ENCODE measurements around the gene OR1I1.

OR1I1 gene

GRCh38 chr19:15120135-15121026, 38.4 kb downstream of the OR1I1 start:
- no peak for DNase-seq

GRCh38 chr19:15122331-15123030, 40.5 kb downstream of the OR1I1 start:
- no peak for DNase-seq

- DNase-seq: no peak
Observed at GRCh38 chr19:15123031-15123890, 41.2 kb downstream of the OR1I1 start.

DNA sequence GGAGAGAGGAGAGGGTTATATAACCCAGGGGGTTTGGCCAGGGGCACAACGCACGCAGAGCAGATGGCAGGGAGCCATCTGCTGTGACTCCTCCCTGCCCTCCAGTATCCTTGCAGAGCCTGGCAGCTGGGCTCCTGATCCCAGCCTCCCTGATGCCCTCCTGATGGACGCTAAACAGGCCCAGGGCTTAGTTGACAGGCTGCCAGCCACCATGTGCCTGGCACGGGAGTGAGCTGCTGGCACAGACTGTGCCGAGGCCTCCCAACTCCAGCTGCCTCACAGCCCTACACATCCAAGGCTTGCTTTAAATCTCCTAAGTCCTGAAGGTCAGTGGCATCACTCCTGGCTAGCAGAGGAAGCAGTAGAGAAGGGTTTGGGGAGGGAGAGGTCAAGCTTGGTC, 41.9 kb downstream of the OR1I1 start:
- DNase-seq: peak; percentile 71

DNA sequence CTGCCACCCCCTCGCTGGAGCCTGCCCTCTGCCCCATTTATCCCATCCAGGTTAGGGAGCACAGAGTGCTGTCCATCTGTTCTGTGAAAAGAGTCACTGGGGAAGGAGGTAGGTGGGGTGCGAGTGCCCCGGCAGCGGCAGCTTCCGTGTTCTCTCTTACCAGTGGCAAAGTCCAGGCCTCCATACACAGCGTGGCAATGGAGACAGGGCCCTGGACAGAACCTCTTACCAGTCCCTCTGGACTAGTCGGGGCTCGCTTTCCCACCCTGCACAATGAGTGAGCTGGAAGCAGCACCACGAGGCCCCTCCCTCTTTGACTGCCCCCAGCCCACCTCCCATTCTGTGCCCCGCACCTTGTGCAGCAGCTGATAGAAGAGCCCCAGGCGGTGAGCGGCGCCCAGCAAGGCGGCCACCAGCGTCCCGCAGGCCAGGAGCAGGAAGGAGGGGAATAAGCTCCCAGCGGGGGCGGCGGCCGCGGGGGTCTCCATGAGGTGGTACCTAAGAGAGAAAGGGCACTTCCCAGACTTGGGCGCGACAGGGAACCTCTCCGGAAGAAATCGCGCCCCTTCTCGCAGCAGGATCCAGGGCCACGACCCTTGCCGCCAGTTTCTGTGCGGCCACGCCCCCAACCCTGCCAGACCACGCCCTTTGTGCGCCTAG, 42.7 kb downstream of the OR1I1 start:
- peak; percentile 48 for DNase-seq

GRCh38 chr19:15125232-15126067, 43.4 kb downstream of the OR1I1 start:
- peak; percentile 97 for DNase-seq

- DNase-seq: peak; percentile 48
Observed at GRCh38 chr19:15126131-15126910, 44.3 kb downstream of the OR1I1 start.

GRCh38 chr19:15128162-15128770, 46.3 kb downstream of the OR1I1 start:
- DNase-seq: no peak

GRCh38 chr19:15129856-15130585, 48.0 kb downstream of the OR1I1 start:
- DNase-seq: no peak

- no peak for DNase-seq
Observed at GRCh38 chr19:15136234-15136954, 54.4 kb downstream of the OR1I1 start.

- no peak for DNase-seq
Observed at GRCh38 chr19:15137777-15138176, 55.8 kb downstream of the OR1I1 start.

- no peak for DNase-seq
Observed at GRCh38 chr19:15138427-15138826, 56.4 kb downstream of the OR1I1 start.

DNA sequence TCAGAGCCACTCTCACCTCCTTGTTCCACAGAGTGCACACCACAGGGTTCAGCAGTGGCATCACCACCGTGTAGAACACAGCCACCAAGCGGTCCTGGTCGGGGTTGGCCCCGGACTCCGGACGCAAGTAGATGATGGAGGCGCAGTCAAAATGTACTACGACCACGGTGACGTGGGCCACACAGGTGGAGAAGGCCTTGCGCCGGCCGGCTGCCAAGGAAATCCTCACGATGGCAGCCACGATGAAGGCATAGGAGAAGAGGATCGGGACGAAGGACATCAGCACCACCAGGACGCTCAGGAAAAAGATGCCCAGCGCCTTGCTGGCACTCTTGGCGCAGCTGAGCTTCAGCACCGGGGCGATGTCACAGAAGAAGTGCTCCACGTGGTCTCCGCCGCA, 59.1 kb downstream of the OR1I1 start:
- DNase-seq: no peak

DNA sequence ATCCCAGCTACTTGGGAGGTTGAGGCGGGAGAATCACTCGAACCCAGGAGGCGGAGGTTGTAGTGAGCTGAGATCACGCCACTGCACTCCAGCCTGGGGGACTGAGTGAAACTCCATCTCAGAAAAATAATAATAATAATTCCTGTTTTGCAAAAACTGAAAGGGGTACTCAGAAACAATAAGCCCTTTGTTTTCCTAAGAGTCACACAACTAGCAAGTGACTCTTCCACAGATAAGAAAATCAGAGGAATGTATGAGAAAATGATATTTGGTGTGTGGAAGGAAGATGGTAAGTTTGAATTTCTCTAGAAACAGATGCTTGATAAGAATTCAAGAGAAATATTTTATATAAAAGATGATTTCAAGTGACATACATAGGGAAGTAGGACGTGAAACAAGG, 60.3 kb downstream of the OR1I1 start:
- DNase-seq: no peak
